Testis (tissue), 3 donors: ENCODE data around the gene RFX5. TPM values are rescaled to one million over a fixed set of nuclear protein-coding genes. Genes with fewer than 3 reads are reported as not detected.
A peak's percentile ranks its signal among the peaks of the same experiment; 100 is the strongest.

Experiments used
- DNase-seq: peaks from one replicate; pipeline ENCODE4 v3.0.0-alpha.2; 2019
- H3K27ac ChIP-seq, 2 donors: fragments of 200-600 bp; sonication (generic); one replicate each; pipeline ENCODE4 v1.5.1; 2019
- H3K27me3 ChIP-seq: fragments of 200-600 bp; sonication (generic); one replicate; pipeline ENCODE4 v1.5.1; 2019
- H3K36me3 ChIP-seq: fragments of 200-600 bp; sonication (generic); one replicate; pipeline ENCODE4 v1.5.1; 2017; ENCODE audit warnings: low read depth; ENCODE audit errors: missing control alignments
- H3K4me1 ChIP-seq: fragments of 200-600 bp; sonication (generic); one replicate; pipeline ENCODE4 v1.5.1; 2019
- H3K4me3 ChIP-seq, 2 donors: fragments of 200-600 bp; sonication (generic); one replicate each; pipeline ENCODE4 v1.5.1; 2017 to 2019
- H3K9me3 ChIP-seq: fragments of 200-600 bp; sonication (generic); one replicate; pipeline ENCODE4 v1.5.1; 2017
- CTCF ChIP-seq, 3 experiments: fragments of 450-650 bp in 2 of 3; fragments of 200-600 bp in 1 of 3; sonication (generic) in 1 of 3; IDR thresholded peaks; one replicate each; pipeline ENCODE4 v1.5.1; 2016 to 2019; ENCODE audit warnings: antibody characterized with exemption in 3 of 3, mild to moderate bottlenecking in 2 of 3, moderate library complexity in 1 of 3
- POLR2A ChIP-seq: fragments of 450-650 bp; IDR thresholded peaks from one replicate; pipeline ENCODE4 v1.6.1; 2017; ENCODE audit warnings: antibody characterized with exemption, mild to moderate bottlenecking, moderate library complexity
- WGBS, 2 donors: methylation state at CpG; one replicate each; pipeline ENCODE4 v1.1.5; 2018; 5-methylcytosine and 5-hydroxymethylcytosine counted together
- intact Hi-C: fragments of 100-400 bp; cut with DNase I; formaldehyde crosslinking; loops from one replicate; pipeline ENCODE4 v1.15.1; 2023; ENCODE audit warnings: low total_unique reads
- polyA plus RNA-seq: library from polyadenylated mRNA; stranded (reverse); fragments of 350-450 nt; fragmentation: Illumina TruSeq; extraction: RNeasy Lipid Tissue Mini Kit (QIAGEN cat#74804); gene quantifications from one replicate; pipeline ENCODE4 v1.2.3, GENCODE V29; 2014; ENCODE audit warnings: low read depth, low replicate concordance; ENCODE audit not compliant: insufficient read depth
- total RNA-seq, 2 donors: library from RNA; depleted of rRNA; stranded (reverse); fragments of >200 nt; gene quantifications; one replicate each; pipeline ENCODE4 v1.2.3, GENCODE V29; 2016

RFX5 gene
- total and polyA plus RNA-seq, 3 donors from 2014 or later, result 18.8 to 43.6 (median 19.8) TPM

DNA sequence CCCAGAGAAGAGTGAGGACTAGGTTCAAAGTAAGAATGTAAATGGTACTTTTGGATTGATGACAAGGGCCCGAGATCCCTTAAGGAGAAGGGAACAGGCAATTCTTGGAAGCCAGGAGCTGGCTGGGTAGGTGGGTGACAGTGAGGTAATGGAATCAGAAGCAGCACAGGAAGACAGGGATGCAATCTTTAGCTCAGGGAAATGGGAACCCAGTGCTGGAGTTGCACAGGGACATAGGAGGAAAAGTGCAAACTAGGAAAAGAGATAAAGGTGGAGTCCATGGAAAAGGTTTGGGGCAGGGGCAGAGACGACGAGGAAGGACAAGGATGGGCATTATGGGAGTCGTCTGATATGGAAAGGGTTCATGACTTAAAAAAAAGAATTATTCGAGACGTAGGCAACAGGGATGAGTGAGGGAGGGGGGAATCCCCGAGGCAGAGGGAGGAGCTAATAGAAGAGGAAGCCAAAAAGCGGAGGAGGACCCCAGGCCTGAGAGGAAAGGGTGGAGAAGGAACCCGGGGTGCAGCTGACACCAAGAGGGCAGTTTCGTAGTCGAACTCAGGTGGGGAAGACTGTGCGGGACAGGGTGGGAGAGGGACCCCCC, 20.3 kb downstream of the RFX5 start:
- peak overlapping the region; percentile 83 to 95 for H3K27ac ChIP-seq
- no peaks in the 10 kb centered on the region for H3K27me3 ChIP-seq
- peak; percentile 61 for DNase-seq
- H3K36me3 ChIP-seq, result no peaks in the 10 kb centered on the region
- no peaks in the 10 kb centered on the region for H3K9me3 ChIP-seq
- 0 to 1% methylated on average over 12 of the region's 12 CpGs for WGBS, 2 donors
- peaks cover 18% of the 10 kb centered on the region for H3K4me1 ChIP-seq
- TF ChIP-seq CTCF (IDR thresholded peaks at IDR 0.05) (no peak), POLR2A (no peak)
- H3K4me3 ChIP-seq, result peak overlapping the region; percentile 80 to 94
- intact Hi-C loops, result no loop called here

GRCh38 chr1:151325646-151326429, 21.2 kb downstream of the RFX5 start:
- no peaks in the 10 kb centered on the region for H3K27me3 ChIP-seq
- intact Hi-C loops, result no loop called here
- no peaks in the 10 kb centered on the region for H3K9me3 ChIP-seq
- TF ChIP-seq POLR2A (no peak), CTCF (IDR thresholded peaks at IDR 0.05) (no peak)
- no peak for DNase-seq
- WGBS, 2 donors, result 13 to 16% methylated on average over 5 of the region's 5 CpGs
- H3K4me1 ChIP-seq, result peaks cover 18% of the 10 kb centered on the region
- peak overlapping the region in 1 of 2 donors; percentile 95 for H3K27ac ChIP-seq
- H3K36me3 ChIP-seq, result no peaks in the 10 kb centered on the region
- H3K4me3 ChIP-seq, result peak overlapping the region in 1 of 2 donors; percentile 94

DNA sequence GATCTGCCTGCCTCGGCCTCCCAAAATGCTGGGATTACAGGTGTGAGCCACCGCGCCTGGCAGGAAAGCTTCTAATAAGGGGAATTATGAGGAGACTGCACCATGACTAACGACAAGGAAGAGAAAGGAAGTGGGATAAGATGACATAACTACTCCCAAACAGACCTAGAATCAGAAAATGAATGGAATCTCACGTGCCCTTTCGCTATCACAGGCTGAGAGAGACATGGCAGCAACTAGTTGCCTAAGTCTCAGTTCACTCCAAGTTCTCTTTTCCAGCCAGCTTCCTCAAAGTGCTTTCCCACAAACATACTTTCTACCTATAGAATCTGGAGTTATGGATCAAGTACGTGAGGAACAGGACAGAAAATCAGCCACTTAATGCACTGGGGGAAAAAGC, 21.8 kb downstream of the RFX5 start:
- no peak for DNase-seq
- H3K27ac ChIP-seq, result no peak overlapping the region

DNA sequence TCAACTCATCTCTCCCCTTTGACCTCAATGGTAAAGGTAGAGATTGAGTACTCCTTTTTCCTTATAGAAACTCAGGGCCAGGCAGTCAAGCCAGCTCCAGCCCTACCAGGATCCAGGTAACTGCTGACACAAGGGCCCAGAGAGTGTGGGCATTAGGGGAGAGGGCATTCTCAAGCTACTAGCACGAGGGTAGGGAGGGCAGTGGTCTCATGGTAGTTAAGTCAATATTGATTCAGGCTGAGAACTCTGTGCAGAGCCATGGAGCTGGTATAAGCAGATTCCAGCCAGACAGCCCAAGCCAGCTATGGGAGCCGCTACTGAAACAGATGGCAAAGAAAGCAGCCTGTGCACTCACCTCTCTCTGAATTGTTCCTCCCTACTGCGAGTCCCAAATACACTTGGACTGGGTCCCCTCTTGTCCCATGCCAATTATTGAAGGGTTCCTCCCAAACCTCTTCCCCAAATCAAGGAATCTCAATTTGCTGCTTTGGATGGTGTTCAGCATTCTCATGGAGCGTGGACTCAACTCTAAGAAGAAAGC, 22.6 kb downstream of the RFX5 start:
- WGBS, 2 donors, result 91 to 97% methylated on average over 4 of the region's 4 CpGs
- H3K27ac ChIP-seq, result no peak overlapping the region
- DNase-seq, result no peak
- no peak overlapping the region for H3K4me3 ChIP-seq
- H3K4me1 ChIP-seq, result peaks cover 18% of the 10 kb centered on the region
- H3K9me3 ChIP-seq, result no peaks in the 10 kb centered on the region
- H3K36me3 ChIP-seq, result no peaks in the 10 kb centered on the region
- intact Hi-C loops, result no loop called here
- TF ChIP-seq POLR2A (no peak), CTCF (IDR thresholded peaks at IDR 0.05) (no peak)
- H3K27me3 ChIP-seq, result no peaks in the 10 kb centered on the region

More for the DNA sequence above, 21.8 kb downstream of the RFX5 start:
- TF ChIP-seq CTCF (IDR thresholded peaks at IDR 0.05) (no peak), POLR2A (no peak)
- Histone ChIP-seq H3K4me1 (peaks cover 18% of the 10 kb centered on the region), H3K4me3 (no peak overlapping the region), H3K36me3 (no peaks in the 10 kb centered on the region), H3K9me3 (no peaks in the 10 kb centered on the region), H3K27me3 (no peaks in the 10 kb centered on the region)
- intact Hi-C loops, result no loop called here
- 75 to 83% methylated on average over 7 of the region's 7 CpGs for WGBS, 2 donors
